Measurements from ENCODE around the gene PSMA7.
A peak's percentile ranks its signal among the peaks of the same experiment; 100 is the strongest.

Gene PSMA7

DNA sequence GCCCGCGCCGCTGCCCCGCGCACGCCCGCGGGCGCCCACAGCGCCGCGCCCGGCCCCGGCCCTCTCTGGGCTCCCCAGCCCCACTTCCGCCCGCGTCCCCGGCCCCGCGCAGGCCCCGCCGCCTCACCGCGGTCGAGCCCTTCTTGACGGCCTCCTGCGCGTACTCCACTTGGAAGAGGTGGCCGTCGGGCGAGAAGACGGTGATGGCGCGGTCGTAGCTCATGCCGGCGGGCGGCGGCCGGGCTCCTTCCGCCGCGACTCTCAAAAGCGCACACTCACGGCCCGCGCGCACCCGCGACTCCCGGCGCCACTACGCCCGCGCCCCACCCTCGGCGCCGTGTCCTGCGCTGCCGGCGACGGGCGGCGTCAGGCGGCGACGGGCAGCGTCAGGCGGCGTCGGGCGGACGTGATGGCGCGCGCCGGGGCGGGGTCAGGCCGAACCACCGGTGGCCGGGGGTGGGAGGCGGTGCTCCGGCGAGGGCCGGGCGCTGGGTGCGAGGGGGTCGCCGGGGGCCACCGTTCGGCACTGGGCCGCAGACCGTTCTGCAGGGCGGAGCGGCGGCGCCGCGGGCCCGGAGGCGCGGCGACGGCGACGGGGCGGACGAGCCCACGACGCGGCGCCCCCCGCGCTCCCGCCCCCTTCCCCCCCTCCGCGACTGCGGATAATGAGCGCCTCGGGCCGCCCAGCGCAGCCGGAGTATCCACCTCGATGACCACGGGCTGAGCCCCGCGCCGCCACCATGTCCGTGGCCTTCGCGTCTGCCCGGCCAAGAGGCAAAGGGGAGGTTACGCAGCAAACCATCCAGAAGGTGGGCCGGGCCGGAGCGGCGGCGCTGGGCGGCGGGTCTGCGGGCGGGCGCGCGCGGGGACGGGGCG, at the start of gene PSMA7, which contains the start of gene SS18L1:
TSS of gene PSMA7 (minus strand) at position 314 of the 876 bp plus-strand sequence. CDS start at position 223, 91 bp downstream.
TSS of gene SS18L1 (plus strand) at position 689 of the 876 bp plus-strand sequence. CDS start at position 741, 52 bp downstream.
- no peaks in the 10 kb centered on the region for H3K9me3 ChIP-seq (ENCODE audit: insufficient read depth, low read depth, low read length)
- H3K27me3 ChIP-seq (ENCODE audit: insufficient read depth, low read length, poor library complexity, severe bottlenecking) = no peaks in the 10 kb centered on the region
- H3K4me1 ChIP-seq (ENCODE audit: insufficient read depth, low read length, poor library complexity, severe bottlenecking) = peaks cover 44% of the 10 kb centered on the region
- peak within 1 kb of the TSS; percentile 94 for H3K4me3 ChIP-seq (ENCODE audit: low read length, poor library complexity, severe bottlenecking)
- TF ChIP-seq CTCF (conservative IDR thresholded peaks at IDR 0.05; ENCODE audit: low read length) (no peak), EZH2phosphoT487 (IDR thresholded peaks at IDR 0.05; ENCODE audit: borderline replicate concordance) (no peak)
- H2AFZ ChIP-seq (ENCODE audit: low read length) = peak within 1 kb of the TSS; percentile 58
- H3K4me2 ChIP-seq (ENCODE audit: low read depth, low read length, poor library complexity, severe bottlenecking) = peak within 1 kb of the TSS; percentile 100
- peaks cover 22% of the 10 kb centered on the region; the same call in 1 of the 2 replicates for H3K36me3 ChIP-seq (ENCODE audit: insufficient read depth, low read length)
- peaks cover 92% of the 10 kb centered on the region for H3K79me2 ChIP-seq (ENCODE audit: insufficient read depth, low read length)
- peaks cover 79% of the 10 kb centered on the region for H4K20me1 ChIP-seq (ENCODE audit: insufficient read depth, low read length, poor library complexity, severe bottlenecking)
- peak within 1 kb of the TSS; percentile 96 for H3K9ac ChIP-seq (ENCODE audit: low read depth, low read length, poor library complexity, severe bottlenecking)
- no peaks in the 10 kb centered on the region for H3K9me2 ChIP-seq (replicated peaks; ENCODE audit: low read depth, low read length)
- H3F3A ChIP-seq (ENCODE audit: low read depth) = no peaks in the 10 kb centered on the region

- peaks cover 7% of the 10 kb centered on the region; the same call in 1 of the 2 replicates for H3K36me3 ChIP-seq (ENCODE audit: insufficient read depth, low read length)
- no peaks in the 10 kb centered on the region for H3K27me3 ChIP-seq (ENCODE audit: insufficient read depth, low read length, poor library complexity, severe bottlenecking)
- H2AFZ ChIP-seq (ENCODE audit: low read length) = no peak overlapping the region
- H3K4me2 ChIP-seq (ENCODE audit: low read depth, low read length, poor library complexity, severe bottlenecking) = no peak overlapping the region
- peaks cover 4% of the 10 kb centered on the region for H4K20me1 ChIP-seq (ENCODE audit: insufficient read depth, low read length, poor library complexity, severe bottlenecking)
- peaks cover 46% of the 10 kb centered on the region for H3K79me2 ChIP-seq (ENCODE audit: insufficient read depth, low read length)
- no peak overlapping the region for H3K4me3 ChIP-seq (ENCODE audit: low read length, poor library complexity, severe bottlenecking)
- H3K4me1 ChIP-seq (ENCODE audit: insufficient read depth, low read length, poor library complexity, severe bottlenecking) = peaks cover 18% of the 10 kb centered on the region
- peaks cover 6% of the 10 kb centered on the region; the same call in 1 of the 2 replicates for H3F3A ChIP-seq (ENCODE audit: low read depth)
- no peaks in the 10 kb centered on the region for H3K9me2 ChIP-seq (replicated peaks; ENCODE audit: low read depth, low read length)
- TF ChIP-seq CTCF (conservative IDR thresholded peaks at IDR 0.05; ENCODE audit: low read length) = no peak
- TF ChIP-seq EZH2phosphoT487 (IDR thresholded peaks at IDR 0.05; ENCODE audit: borderline replicate concordance) = no peak
- H3K9me3 ChIP-seq (ENCODE audit: insufficient read depth, low read depth, low read length) = no peaks in the 10 kb centered on the region
- H3K9ac ChIP-seq (ENCODE audit: low read depth, low read length, poor library complexity, severe bottlenecking) = no peak overlapping the region
Observed at GRCh38 chr20:62192635-62193034, 49.4 kb upstream of the PSMA7 start.

DNA sequence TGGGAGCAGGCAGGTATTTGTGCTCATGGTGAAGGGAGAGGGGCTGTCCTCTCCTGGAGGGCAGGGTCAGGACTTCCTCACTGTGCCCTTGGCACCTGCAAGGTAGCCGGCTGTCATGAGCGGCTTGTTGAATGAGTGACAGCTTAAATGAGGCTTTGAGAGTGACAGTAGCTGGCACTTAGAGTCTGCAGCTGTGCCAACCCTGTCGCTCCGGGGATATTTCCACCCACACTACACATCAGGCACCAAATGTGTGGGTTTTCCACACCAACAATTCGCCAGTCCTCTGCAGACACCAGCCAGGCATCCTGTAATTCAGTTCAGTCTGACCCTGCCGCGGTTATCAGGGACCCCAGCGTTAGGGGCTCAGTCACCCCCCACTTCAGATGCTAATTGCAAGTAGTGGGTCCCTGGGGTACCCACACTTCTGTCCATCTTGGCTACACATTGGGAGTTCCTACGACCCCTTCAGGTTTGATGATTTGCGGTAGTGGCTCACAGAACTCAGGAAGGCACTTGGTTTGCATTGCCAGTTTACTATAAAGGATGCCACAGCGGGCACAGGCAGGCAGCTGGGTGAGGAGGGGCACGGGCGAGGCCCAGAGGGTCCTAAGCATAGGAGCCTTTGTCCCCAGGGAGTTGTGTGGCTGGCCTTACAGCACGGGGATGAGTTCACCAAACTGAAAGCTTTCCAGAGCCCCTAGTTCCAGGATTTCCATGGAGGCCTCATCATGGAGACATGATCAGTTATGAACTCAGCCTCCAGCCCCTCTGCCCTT, 48.8 kb upstream of the PSMA7 start:
- H3K9me2 ChIP-seq (replicated peaks; ENCODE audit: low read depth, low read length) = no peaks in the 10 kb centered on the region
- H3K36me3 ChIP-seq (ENCODE audit: insufficient read depth, low read length) = 0 out of 2 replicates have a peak, but pooled peaks cover 6% of the 10 kb centered on the region
- H3K4me1 ChIP-seq (ENCODE audit: insufficient read depth, low read length, poor library complexity, severe bottlenecking) = peaks cover 23% of the 10 kb centered on the region
- H3K9ac ChIP-seq (ENCODE audit: low read depth, low read length, poor library complexity, severe bottlenecking) = no peak overlapping the region
- peaks cover 6% of the 10 kb centered on the region; the same call in 1 of the 2 replicates for H3F3A ChIP-seq (ENCODE audit: low read depth)
- no peaks in the 10 kb centered on the region for H3K27me3 ChIP-seq (ENCODE audit: insufficient read depth, low read length, poor library complexity, severe bottlenecking)
- TF ChIP-seq CTCF (conservative IDR thresholded peaks at IDR 0.05; ENCODE audit: low read length) (no peak), EZH2phosphoT487 (IDR thresholded peaks at IDR 0.05; ENCODE audit: borderline replicate concordance) (no peak)
- H4K20me1 ChIP-seq (ENCODE audit: insufficient read depth, low read length, poor library complexity, severe bottlenecking) = peaks cover 7% of the 10 kb centered on the region
- H3K4me2 ChIP-seq (ENCODE audit: low read depth, low read length, poor library complexity, severe bottlenecking) = no peak overlapping the region
- H3K9me3 ChIP-seq (ENCODE audit: insufficient read depth, low read depth, low read length) = no peaks in the 10 kb centered on the region
- H3K4me3 ChIP-seq (ENCODE audit: low read length, poor library complexity, severe bottlenecking) = no peak overlapping the region
- H3K79me2 ChIP-seq (ENCODE audit: insufficient read depth, low read length) = peaks cover 53% of the 10 kb centered on the region
- H2AFZ ChIP-seq (ENCODE audit: low read length) = no peak overlapping the region

Data from Loucy (cell line).